ENCODE results near the gene NFATC1.

The NFATC1 gene

GRCh38 chr18:79534356-79534755 lies 138.6 kb downstream of the NFATC1 start:
- DNase-seq (ENCODE audit: low read depth in 3 of 3) = no peak

GRCh38 chr18:79537758-79538157 lies 142.0 kb downstream of the NFATC1 start:
- DNase-seq (ENCODE audit: low read depth in 3 of 3) = no peak

GRCh38 chr18:79538635-79539034 lies 142.9 kb downstream of the NFATC1 start:
- DNase-seq (ENCODE audit: low read depth in 3 of 3) = no peak

GRCh38 chr18:79540161-79540903 lies 144.6 kb downstream of the NFATC1 start:
- DNase-seq (ENCODE audit: low read depth in 3 of 3) = no peak

GRCh38 chr18:79540904-79541282 lies 145.2 kb downstream of the NFATC1 start:
- no peak for DNase-seq (ENCODE audit: low read depth in 3 of 3)

- no peak for DNase-seq (ENCODE audit: low read depth in 3 of 3)
Observed at GRCh38 chr18:79542213-79542612, 146.5 kb downstream of the NFATC1 start.

GRCh38 chr18:79542876-79543750 lies 147.4 kb downstream of the NFATC1 start:
- DNase-seq (ENCODE audit: low read depth in 3 of 3) = no peak

GRCh38 chr18:79543861-79544385 lies 148.2 kb downstream of the NFATC1 start:
- DNase-seq (ENCODE audit: low read depth in 3 of 3) = no peak

- DNase-seq (ENCODE audit: low read depth in 3 of 3) = no peak
Observed at GRCh38 chr18:79544386-79544963, 148.7 kb downstream of the NFATC1 start.

- no peak for DNase-seq (ENCODE audit: low read depth in 3 of 3)
Observed at GRCh38 chr18:79545255-79545654, 149.5 kb downstream of the NFATC1 start.

- no peak for DNase-seq (ENCODE audit: low read depth in 3 of 3)
Observed at GRCh38 chr18:79545736-79546171, 150.0 kb downstream of the NFATC1 start.

- DNase-seq (ENCODE audit: low read depth in 3 of 3) = no peak
Observed at GRCh38 chr18:79546781-79547272, 151.1 kb downstream of the NFATC1 start.

GRCh38 chr18:79547413-79548076 lies 151.8 kb downstream of the NFATC1 start:
- DNase-seq (ENCODE audit: low read depth in 3 of 3) = no peak

- DNase-seq (ENCODE audit: low read depth in 3 of 3) = no peak
Observed at GRCh38 chr18:79548077-79548450, 152.3 kb downstream of the NFATC1 start.

GRCh38 chr18:79548621-79548985 lies 152.9 kb downstream of the NFATC1 start:
- no peak for DNase-seq (ENCODE audit: low read depth in 3 of 3)

- no peak for DNase-seq (ENCODE audit: low read depth in 3 of 3)
Observed at GRCh38 chr18:79548986-79549637, 153.4 kb downstream of the NFATC1 start.

- no peak for DNase-seq (ENCODE audit: low read depth in 3 of 3)
Observed at GRCh38 chr18:79549638-79550000, 153.9 kb downstream of the NFATC1 start.

GRCh38 chr18:79552140-79552631 lies 156.5 kb downstream of the NFATC1 start:
- DNase-seq (ENCODE audit: low read depth in 3 of 3) = no peak

- DNase-seq (ENCODE audit: low read depth in 3 of 3) = no peak
Observed at GRCh38 chr18:79552696-79553095, 157.0 kb downstream of the NFATC1 start.

GRCh38 chr18:79553154-79553553 lies 157.4 kb downstream of the NFATC1 start:
- DNase-seq (ENCODE audit: low read depth in 3 of 3) = no peak

- DNase-seq (ENCODE audit: low read depth in 3 of 3) = no peak
Observed at GRCh38 chr18:79553696-79554095, 158.0 kb downstream of the NFATC1 start.

Data from stimulated activated CD4-positive, alpha-beta T cell treated with anti-CD3 and anti-CD28 coated beads, TNF-alpha, amount 100 ng/mL, for 4 hours (primary cell).